GM19395 (cell line): ENCODE measurements around the gene TMEM131L.
"Not testable (repeated sequence)": the region's sequence is repeated elsewhere in the genome, so short reads cannot be mapped to it uniquely, and the experiment has no call there.

ENCODE experiments used
- ATAC-seq: cut with Tn5 transposase; IDR thresholded peaks from one replicate; pipeline ENCODE4 v1.9.1; 2021; ENCODE audit warnings: mild to moderate bottlenecking, moderate library complexity; ENCODE audit not compliant: unreplicated experiment

Gene TMEM131L

GRCh38 chr4:153609070-153609469, 142.9 kb downstream of the TMEM131L start:
- not testable (repeated sequence) for ATAC-seq

DNA sequence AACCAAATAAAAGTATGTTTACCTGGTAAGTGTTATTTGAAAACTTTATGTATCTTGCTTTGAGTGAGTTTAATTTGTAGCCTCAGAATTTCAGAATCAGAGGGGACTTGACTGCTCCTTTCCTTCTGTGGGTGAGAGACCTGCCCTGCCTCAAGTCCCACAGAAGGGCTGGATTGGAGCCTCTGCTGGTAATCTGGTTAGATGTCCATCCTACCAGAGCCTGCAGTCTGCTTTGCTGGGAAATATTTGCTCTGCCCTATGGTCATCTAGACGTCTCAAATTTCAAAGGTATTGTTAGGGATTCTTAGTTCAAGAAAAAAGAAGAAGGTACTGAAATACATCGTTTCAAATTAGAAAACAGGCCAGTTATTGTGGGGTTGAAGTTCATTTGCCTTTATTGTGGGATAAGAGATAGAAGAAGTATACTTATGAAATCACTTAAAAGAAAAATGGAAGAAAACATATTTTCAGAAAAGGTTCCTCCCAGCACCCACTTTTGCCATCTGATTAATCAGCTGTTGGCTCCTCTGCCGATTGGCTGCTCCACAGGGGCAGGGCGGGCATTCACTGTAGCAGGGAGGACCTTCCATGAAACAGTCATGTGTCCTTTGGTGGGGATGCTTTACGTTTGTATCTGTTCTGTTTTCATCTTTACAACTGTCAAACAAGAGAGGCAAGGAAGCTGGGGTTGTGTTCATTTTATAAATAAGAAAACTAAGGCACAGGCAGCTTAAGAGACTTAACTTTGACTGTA, 144.6 kb downstream of the TMEM131L start:
- no peak for ATAC-seq

DNA sequence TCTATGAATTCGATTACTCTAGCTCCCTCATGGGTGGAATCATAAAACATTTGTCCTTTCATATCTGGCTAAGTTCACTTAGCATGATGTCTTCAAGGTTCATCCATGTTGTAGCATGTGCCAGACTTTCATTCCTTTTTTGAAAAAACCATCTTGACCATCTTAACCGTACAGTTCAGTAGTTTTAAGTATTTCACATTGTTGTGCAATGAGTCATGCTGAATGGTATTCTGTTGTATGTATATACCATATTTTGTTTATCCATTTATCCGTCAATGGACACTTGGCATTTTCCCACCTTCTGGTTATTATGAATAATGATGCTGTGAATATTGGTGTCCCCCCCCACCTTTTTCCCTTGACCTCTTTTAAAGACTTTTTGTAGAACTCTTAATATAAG, 145.5 kb downstream of the TMEM131L start:
- no peak for ATAC-seq

- ATAC-seq: no peak
Measured at GRCh38 chr4:153612878-153613277, 146.7 kb downstream of the TMEM131L start.

- no peak for ATAC-seq
Measured at GRCh38 chr4:153616006-153616555, 149.9 kb downstream of the TMEM131L start.

DNA sequence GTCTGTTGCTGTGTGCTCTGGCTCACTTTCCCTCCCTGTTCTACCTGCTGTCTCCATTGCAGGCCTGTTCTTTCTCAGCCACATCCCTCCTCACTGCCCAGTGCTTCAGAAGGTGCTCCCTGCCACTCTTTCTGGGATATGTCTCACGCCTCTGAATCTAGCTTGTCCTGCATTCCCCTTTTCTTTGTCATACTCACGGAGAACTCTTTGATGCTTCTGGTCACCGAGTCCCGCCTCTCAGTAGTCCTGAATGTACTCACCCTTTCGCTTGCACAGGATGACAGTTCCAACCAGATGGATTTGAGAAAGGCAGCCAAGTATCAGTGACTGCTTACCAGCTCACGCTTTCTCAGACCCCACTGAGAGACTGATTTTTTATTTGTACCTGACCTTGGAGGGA, 152.7 kb downstream of the TMEM131L start:
- no peak for ATAC-seq

DNA sequence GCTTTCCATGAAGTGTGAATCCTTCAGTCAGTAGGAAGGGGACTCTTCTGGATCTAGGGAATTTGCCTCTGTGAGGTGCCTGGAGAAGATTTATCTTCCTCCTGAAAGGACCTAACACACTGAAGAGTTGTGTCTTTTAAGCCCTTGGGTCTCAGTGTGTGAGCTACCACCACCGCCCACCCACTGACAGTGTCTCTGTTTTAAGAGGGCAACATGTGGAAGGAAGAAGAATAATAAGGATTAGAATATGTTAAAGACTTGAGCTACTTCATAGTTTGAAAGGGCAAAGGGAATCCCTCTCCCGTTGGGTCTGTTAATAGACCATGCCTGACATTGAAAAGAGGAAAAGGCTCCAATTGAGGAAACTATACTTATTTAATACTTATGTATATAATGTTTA, 153.7 kb downstream of the TMEM131L start:
- no peak for ATAC-seq

DNA sequence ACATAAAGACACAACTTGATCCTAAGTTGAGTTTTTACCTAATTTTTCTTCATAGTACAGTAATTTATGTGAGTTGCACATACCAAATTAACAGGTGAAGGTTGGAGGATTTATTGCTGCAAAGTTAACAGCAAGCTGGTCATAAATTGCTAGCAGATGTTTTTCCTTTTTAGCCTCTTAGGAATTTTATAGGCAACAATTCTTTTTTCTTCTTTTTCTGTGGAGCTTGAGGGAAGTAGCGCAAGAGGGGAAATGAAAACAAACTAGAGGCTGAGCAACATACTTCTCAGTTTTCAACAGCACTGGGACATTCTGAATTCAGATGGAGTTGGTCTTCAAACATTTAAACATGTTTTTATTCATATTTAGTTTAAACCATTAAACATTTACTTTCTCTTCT, 154.2 kb downstream of the TMEM131L start:
- ATAC-seq: no peak

- ATAC-seq: no peak
Measured at GRCh38 chr4:153622093-153622492, 155.9 kb downstream of the TMEM131L start.

DNA sequence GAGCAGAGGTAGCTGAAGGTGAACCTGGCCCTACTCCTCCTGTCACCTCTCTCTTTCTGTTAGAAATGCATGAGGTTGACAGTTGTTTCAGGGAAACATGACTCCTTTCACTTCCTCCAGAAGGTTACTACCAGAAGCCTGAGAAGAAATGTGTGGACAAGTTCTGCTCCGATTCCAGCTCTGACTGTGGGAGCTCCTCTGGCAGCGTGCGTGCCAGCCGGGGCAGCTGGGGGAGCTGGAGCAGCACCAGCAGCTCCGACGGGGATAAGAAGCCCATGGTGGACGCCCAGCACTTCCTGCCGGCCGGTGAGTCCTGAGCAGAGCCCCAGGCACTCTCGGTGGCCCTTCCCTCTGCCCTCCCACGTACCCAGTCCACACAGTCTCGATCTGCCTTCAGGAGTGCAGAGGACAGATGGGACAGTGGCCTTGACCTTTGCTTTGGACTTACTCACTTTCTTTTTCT, 156.6 kb downstream of the TMEM131L start:
- peak; percentile 49 for ATAC-seq

- no peak for ATAC-seq
Measured at GRCh38 chr4:153623491-153623890, 157.3 kb downstream of the TMEM131L start.

DNA sequence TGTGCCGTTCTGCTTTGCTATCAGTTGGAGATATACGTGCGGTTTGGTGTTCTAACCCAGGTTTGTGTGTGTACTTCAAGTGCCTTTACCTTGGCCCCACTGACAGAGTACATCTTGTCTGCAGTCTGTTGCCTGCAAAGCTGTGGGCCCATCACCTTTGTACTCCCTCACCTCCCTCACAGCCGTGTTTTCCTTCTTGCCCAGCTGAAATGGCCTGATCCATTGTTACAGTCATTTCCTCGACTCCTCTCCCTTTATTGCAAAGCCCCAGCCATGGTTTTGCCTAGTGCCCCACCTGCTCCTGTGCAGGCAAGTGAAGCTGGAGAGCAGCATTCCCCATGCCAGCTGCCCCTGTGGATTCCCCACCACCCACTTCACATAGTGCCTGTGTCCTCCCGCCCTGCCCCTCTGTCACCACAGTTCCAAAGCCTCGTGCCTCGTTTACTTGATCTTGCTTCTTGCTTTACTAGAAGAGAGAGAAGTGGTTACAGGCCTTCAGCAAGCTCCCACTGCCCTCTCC, 162.7 kb downstream of the TMEM131L start:
- no peak for ATAC-seq

- no peak for ATAC-seq
Measured at GRCh38 chr4:153629776-153630175, 163.6 kb downstream of the TMEM131L start.

DNA sequence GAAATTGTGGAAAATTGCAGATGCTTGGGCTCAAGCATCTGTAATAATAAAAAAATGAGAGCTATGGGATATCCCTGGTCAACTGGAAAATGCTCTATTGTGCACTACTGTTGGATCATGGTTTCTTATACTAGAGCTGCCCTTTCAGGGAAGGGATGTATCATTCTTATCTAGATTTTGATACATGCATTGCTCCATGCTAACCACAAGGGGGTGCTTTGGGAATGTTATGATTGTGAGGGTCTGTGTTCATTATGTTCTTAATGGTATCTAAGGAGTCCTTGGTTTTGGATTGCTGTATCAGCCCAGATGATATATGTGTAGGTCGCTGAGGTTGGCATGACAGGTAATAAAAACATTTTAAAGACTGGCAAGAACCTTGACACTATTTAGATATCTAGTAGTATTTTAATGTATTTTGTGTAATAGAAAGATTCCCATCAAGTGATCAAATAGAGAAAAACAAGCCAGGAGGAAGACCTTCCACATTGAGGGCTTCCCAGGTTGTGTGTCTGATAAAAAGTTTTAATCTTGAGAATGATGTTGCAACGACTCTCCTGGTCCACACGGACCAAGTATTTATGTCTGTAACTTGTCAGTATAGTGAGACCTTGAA, 168.7 kb downstream of the TMEM131L start:
- ATAC-seq: no peak

DNA sequence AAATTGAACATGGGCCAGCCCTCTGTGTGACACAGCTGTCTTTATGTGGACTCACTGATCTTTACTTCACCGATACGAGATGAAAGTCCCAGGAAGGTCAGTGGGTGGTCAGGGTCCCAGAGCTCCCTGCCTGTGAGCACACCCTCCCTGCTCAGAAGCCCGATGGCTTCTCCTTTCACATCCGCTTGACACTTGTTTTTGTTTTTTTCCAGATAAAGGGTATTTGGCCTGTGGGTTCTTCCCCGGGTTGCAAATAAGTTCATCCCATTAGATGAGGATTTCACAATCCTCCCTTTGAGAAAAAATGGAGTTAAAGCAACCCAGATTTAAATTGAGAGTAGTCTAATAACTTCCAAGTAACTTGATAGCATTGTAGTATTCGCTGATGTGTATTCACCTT, 169.7 kb downstream of the TMEM131L start:
- ATAC-seq: no peak

GRCh38 chr4:153637201-153637600, 171.0 kb downstream of the TMEM131L start:
- no peak for ATAC-seq

GRCh38 chr4:153638011-153638410, 171.9 kb downstream of the TMEM131L start:
- no peak for ATAC-seq

- ATAC-seq: no peak
Measured at GRCh38 chr4:153638999-153639398, 172.8 kb downstream of the TMEM131L start.

- no peak for ATAC-seq
Measured at GRCh38 chr4:153639833-153640802, 174.0 kb downstream of the TMEM131L start.

- no peak for ATAC-seq
Measured at GRCh38 chr4:153641532-153641931, 175.4 kb downstream of the TMEM131L start.
